Measurements from ENCODE around the gene MAG.

DNA sequence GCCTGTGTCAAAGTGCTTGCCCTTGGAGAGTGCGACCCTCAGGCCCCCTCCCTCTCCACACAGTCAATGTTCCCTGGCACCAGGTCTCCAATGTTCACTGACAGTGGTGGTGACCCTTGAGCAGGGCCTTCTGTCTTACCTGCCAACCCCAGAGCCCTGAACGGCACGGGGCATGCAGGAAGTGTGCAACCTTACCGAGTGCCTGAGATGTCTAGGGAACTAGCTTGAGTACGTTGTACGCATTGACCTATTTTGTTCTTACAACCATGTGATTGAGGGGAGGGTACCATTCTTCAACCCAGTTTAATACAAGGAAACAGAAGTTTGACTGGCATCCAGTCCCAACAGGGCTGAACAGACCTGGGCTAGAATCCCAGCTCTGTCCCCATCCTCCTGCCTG lies 13.2 kb downstream of the MAG start:
- TF ChIP-seq POLR2AphosphoS5 (IDR thresholded peaks at IDR 0.05; ENCODE audit: low read depth), result no peak
- TF ChIP-seq, protein P1, sequence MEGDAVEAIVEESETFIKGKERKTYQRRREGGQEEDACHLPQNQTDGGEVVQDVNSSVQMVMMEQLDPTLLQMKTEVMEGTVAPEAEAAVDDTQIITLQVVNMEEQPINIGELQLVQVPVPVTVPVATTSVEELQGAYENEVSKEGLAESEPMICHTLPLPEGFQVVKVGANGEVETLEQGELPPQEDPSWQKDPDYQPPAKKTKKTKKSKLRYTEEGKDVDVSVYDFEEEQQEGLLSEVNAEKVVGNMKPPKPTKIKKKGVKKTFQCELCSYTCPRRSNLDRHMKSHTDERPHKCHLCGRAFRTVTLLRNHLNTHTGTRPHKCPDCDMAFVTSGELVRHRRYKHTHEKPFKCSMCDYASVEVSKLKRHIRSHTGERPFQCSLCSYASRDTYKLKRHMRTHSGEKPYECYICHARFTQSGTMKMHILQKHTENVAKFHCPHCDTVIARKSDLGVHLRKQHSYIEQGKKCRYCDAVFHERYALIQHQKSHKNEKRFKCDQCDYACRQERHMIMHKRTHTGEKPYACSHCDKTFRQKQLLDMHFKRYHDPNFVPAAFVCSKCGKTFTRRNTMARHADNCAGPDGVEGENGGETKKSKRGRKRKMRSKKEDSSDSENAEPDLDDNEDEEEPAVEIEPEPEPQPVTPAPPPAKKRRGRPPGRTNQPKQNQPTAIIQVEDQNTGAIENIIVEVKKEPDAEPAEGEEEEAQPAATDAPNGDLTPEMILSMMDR (IDR thresholded peaks at IDR 0.05; ENCODE audit: insufficient read depth, low read length), result no peak
- no peak for TF ChIP-seq GABPA (IDR thresholded peaks at IDR 0.05; ENCODE audit: low read depth)

Measured in HL-60 (cell line).